HG03159 (cell line): ENCODE measurements around the gene VARS2.
"Not testable (repeated sequence)": the region's sequence is repeated elsewhere in the genome, so short reads cannot be mapped to it uniquely, and the experiment has no call there.

Experiments
- ATAC-seq: cut with Tn5 transposase; IDR thresholded peaks from one replicate; pipeline ENCODE4 v1.9.1; 2021; ENCODE audit warnings: mild to moderate bottlenecking, moderate library complexity; ENCODE audit not compliant: unreplicated experiment

The VARS2 gene

GRCh38 chr6:30914076-30914853 lies at the start of gene VARS2:
VARS2 (plus strand) TSS chr6:30914238; CDS start chr6:30914837, 599 bp downstream.
- ATAC-seq = peak; percentile 72

- no peak for ATAC-seq
Observed at GRCh38 chr6:30864325-30864724, 49.7 kb upstream of the VARS2 start.

GRCh38 chr6:30869241-30869749 lies 44.7 kb upstream of the VARS2 start:
- not testable (repeated sequence) for ATAC-seq

- no peak for ATAC-seq
Observed at GRCh38 chr6:30870546-30870945, 43.5 kb upstream of the VARS2 start.

- ATAC-seq = no peak
Observed at GRCh38 chr6:30871592-30872183, 42.4 kb upstream of the VARS2 start.

GRCh38 chr6:30873137-30873640 lies 40.8 kb upstream of the VARS2 start:
- ATAC-seq = no peak

- ATAC-seq = not testable (repeated sequence)
Observed at GRCh38 chr6:30873795-30874194, 40.2 kb upstream of the VARS2 start.

GRCh38 chr6:30875244-30876038 lies 38.6 kb upstream of the VARS2 start:
- no peak for ATAC-seq

- ATAC-seq = no peak
Observed at GRCh38 chr6:30876039-30876730, 37.9 kb upstream of the VARS2 start.

- ATAC-seq = no peak
Observed at GRCh38 chr6:30877419-30878262, 36.4 kb upstream of the VARS2 start.

GRCh38 chr6:30879684-30880427 lies 34.2 kb upstream of the VARS2 start:
- no peak for ATAC-seq

GRCh38 chr6:30880698-30881252 lies 33.3 kb upstream of the VARS2 start:
- ATAC-seq = no peak

GRCh38 chr6:30881392-30882203 lies 32.4 kb upstream of the VARS2 start:
- no peak for ATAC-seq

- no peak for ATAC-seq
Observed at GRCh38 chr6:30882204-30882758, 31.8 kb upstream of the VARS2 start.

- ATAC-seq = no peak
Observed at GRCh38 chr6:30882759-30883684, 31.0 kb upstream of the VARS2 start.

GRCh38 chr6:30883685-30884520 lies 30.1 kb upstream of the VARS2 start, which contains the start of gene DDR1:
DDR1 (plus strand) TSS chr6:30884519; CDS start chr6:30888730, 4,211 bp downstream.
- ATAC-seq = no peak
